GM18502 (cell line): ENCODE results near the gene CEP120.
A peak's percentile ranks its signal among the peaks of the same experiment; 100 is the strongest.
"Not testable (repeated sequence)": the region's sequence is repeated elsewhere in the genome, so short reads cannot be mapped to it uniquely, and the experiment has no call there.

Source experiments
- ATAC-seq: cut with Tn5 transposase; IDR thresholded peaks from one replicate; pipeline ENCODE4 v1.9.1; 2021; ENCODE audit warnings: mild to moderate bottlenecking; ENCODE audit not compliant: unreplicated experiment, poor library complexity

Gene CEP120

GRCh38 chr5:123440456-123441181, 17.4 kb upstream of the CEP120 start:
- no peak for ATAC-seq

- ATAC-seq = no peak
Observed at GRCh38 chr5:123439709-123440108, 16.5 kb upstream of the CEP120 start.

GRCh38 chr5:123438902-123439301, 15.7 kb upstream of the CEP120 start:
- no peak for ATAC-seq

DNA sequence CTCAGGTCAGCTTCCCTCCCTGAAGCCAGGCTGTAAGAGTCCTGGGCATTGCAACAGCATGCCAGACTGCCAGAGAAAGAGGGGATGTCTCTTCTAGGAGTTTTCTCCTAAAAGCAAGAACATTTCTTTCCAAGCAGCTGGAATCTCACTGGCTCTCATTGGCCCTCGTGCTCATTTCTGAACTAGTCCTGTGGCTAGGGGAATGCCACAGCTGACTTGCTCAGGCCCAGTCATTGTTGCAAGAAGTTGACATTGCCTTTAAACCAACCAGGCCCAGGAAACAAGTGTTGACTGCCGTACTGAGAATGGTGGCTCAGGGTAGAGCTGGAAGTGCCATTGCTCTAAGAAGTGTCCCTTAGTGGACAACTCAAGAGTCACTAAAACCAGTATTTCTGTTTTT, 15.0 kb upstream of the CEP120 start:
- ATAC-seq = peak; percentile 80

DNA sequence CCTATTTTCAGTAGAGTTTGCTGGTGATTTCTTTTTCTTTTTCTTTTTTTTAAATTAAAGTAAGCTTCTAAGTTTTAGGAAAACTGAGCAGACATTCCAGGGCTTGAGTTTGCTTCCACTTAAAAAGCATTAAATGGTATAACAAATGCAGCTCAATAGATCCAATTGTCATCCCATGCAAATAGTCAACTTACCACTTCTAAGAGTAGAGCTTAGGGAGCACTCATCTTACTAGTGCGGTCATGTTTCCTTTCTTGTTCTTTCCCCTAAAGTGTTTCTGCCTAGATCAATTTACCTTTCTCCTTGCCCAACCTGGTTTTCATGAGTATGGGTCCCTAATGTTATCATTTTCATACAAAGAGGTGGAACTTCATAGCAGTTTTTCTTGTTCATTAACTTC, 13.0 kb upstream of the CEP120 start:
- ATAC-seq = no peak

- no peak for ATAC-seq
Observed at GRCh38 chr5:123434796-123435195, 11.6 kb upstream of the CEP120 start.

DNA sequence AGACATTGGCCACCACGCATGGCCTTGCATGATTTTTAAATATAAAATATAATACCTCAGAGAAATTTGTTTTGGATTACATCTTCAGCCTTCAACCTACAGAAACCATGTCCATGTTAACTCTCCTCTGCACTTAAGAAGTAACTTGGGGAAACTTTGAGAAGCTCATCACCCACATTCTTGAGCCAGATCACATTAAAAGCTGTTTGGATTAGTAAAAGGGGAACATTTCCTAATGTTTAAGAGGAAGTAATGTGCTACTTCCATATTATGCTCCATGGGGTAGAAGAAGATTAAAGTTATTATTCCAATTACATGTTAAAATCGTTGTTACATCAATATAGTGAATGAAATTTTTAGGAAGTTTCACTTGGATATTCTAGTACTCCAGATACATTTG, 10.4 kb upstream of the CEP120 start:
- ATAC-seq = no peak

DNA sequence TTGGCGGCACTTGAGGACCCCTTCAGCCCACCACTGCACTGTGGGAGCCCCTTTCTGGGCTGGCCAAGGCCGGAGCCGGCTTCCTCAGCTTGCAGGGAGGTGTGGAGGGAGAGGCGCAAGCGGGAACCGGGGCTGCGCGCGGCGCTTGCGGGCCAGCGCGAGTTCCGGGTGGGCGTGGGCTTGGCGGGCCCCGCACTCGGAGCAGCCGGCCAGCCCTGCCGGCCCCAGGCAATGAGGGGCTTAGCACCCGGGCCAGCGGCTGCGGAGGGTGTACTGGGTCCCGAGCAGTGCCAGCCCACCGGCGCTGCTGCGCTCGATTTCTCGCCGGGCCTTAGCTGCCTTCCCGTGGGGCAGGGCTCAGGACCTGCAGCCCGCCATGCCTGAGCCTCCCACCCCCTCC, 7.2 kb upstream of the CEP120 start:
- not testable (repeated sequence) for ATAC-seq

- no peak for ATAC-seq
Observed at GRCh38 chr5:123429993-123430392, 6.8 kb upstream of the CEP120 start.

DNA sequence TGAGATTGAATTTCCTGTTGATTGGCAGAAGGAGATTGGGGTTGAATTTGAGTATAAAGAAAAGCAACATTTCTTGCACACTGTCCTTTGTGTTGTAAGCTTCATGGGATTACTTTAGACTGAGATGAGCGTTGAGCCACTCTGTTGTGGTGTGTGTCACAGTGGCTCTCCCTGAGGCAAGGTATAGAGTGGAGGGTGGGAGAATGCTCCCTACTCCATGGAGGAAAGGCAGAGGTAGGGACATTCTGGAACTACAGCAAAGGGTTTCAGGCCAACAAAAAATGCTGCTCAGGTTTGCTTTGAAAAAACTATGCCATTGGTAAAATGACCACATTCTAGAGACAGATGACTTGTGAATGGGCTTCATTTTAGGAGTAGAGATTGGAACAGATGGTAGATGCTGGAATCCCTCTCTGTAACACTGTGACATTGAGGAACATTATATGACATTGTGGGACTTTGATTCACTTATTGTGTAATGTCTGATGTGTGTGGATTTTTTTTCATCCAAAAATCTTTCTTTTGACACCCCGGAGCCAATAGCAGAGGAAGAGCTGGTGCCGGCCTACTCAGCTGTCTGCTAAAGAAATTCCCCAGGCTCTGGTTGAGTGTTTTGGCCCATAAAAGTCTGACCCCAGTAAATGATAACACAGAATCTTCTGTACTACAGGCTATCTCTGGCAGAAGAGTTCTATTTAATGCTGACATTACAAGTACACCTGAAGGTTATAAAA, 6.2 kb upstream of the CEP120 start:
- ATAC-seq = no peak

DNA sequence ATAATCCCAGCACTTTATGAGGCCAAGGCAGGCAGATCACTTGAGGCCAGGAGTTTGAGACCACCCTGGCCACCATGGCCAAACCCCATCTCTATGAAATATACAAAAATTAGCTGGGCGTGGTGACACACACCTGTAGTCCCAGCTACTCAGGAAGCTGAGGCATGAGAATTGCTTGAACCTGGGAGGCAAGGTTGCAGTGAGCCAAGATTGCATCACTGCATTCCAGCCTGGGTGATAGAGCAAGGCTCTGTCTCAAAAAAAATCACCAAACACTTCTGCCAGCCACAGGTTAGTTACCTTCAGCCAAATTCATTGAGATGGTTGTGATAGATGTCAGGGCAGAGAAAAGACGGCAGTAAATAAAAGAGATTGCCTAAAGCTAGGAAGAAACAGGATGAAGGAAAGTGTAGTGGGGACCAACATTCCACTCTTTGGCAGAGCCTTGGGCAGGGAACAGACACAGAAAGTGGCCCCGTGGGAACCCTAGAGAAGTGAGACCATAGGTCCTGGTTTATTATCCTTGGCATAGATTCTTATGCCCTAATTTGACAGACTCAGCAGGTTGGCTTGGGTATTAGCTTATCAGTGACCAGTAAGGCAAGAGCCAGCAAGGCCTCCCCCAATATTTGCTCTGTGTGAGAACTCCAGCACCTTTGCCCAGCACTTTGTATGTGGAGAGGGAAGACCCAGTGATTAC, 5.5 kb upstream of the CEP120 start:
- no peak for ATAC-seq

GRCh38 chr5:123427281-123427680, 4.1 kb upstream of the CEP120 start:
- no peak for ATAC-seq

DNA sequence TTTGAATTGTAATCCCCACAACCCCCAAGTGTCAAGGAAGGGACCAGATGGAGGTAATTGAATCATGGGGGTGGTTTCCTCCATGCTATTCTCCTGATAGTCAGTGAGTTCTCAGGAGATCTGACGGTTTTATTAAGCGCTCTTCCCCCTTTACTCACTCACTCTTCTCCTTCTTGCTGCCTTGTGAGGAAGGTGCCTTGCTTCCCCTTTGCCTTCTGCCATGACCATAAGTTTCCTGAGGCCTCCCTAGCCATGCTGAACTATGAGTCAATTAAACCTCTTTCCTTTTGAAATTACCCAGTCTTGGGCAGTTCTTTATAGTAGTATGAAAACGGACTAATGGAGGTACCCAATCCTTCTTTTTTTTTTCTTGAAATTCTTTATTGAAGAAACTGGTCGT, 2.2 kb upstream of the CEP120 start:
- ATAC-seq = no peak

- ATAC-seq = peak; percentile 27
Observed at GRCh38 chr5:123422433-123423277, 548 bp downstream of the CEP120 start.

DNA sequence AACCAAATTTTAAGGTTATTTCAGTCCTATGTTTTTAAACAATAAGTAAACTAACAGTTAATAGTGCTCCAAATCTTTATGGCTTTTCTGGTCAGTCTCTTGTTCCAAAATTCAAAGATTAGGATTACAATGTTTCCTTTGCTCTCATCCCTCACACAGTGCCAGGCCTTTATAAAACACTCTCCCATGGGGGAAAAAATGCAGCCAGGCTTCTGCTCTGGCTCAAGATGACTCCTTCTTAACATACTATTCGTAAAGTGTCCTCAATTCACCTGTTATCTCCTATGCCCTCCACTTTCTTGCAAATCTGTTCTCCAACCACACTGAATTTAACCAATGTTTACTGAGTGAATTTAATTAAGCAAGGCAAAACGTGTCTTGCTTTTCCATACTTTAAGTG, 1.4 kb downstream of the CEP120 start:
- no peak for ATAC-seq

- no peak for ATAC-seq
Observed at GRCh38 chr5:123414974-123415373, 8.2 kb downstream of the CEP120 start.

DNA sequence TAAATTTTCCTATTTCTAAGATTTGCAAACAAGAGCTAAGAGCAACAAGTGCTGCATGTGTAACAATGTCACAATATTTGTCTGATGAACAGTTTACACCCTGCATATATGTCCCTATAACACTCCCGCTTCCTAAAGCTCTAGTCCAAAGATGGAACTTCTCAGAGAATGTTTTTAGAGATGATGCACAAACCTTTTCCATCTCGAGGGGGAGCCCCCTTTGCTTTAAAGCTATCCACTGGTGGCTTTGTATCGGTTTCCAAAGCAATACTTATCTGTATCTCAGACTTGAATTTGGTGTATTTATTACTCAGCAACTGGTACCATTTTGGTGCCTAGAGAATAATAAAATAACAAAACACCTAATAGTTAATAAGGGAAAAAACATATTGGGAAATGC, 11.0 kb downstream of the CEP120 start:
- no peak for ATAC-seq

DNA sequence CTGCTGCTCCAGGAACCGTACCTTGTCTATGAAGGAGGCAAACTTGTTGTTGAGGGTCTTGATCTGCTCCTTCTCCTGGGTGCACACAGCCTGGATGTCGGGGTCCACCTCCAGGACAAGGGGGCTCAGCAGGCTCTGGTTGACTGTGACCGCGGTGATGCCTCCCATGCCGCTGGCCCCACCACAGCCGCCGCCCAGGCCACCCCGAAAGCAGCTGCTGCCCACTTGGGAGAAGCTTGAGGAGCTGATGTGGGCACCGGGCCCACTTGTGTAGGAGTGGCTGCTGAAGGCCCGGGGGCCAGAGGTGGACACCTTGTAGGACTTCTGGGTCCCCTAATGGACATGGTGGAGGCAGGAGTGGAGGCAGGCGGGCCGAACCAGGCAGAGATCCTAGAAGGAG, 21.2 kb downstream of the CEP120 start:
- not testable (repeated sequence) for ATAC-seq

DNA sequence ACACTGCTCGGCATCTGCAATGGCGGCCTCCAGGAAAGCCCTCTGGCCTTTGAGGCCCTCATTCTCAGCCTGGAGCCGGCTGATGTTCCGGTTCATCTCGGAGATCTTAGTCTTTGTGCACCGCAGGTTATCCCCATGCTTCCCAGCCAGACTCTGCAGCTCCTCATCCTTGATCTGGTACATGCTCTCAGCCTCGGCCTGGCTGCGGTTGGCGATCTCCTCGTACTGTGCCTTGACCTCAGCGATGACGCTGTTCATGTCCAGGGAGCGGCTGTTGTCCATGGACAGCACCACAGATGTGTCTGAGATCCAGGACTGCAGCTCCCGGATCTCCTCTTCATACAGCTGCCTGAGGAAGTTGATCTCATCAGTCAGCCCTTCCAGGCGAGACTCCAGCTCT, 21.9 kb downstream of the CEP120 start:
- ATAC-seq = no peak

DNA sequence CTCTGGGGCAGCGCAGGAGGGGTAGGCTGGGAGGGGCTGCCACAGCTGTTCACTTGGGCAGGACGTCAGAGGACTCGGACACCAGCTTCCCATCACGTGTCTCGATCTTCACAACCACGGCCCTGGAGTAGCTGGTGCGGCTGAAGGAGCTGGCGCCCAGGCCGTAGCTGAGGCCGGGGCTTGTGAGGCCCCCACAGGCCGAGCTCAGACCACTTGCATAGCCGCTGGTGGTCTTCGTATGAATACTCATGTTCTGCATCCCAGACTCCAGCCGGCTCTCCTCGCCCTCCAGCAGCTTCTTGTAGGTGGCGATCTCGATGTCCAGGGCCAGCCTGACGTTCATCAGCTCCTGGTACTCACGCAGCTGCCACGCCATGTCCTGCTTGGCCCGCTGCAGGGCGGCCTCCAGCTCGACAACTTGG, 22.3 kb downstream of the CEP120 start:
- not testable (repeated sequence) for ATAC-seq
